Measurements from ENCODE around the gene ZNF570. TPM values are rescaled to one million over a fixed set of nuclear protein-coding genes. Genes with fewer than 3 reads are reported as not detected.

Gene ZNF570
- total and polyA plus RNA-seq, 2 donors (not counting 3 experiments of a cell fraction or from before 2014, with no cell fraction given) = 1.0 to 5.0 TPM

- intact Hi-C loops (cut with micrococcal nuclease) = loop anchor here (2.0 to 5.0 kb wide), 5 partner anchors 40 to 695 kb away; partner anchors contain the start of genes ZFP30, ZNF527, ZNF585B and ZNF793
Observed at GRCh38 chr19:37466798-37467607, 2.2 kb upstream of the ZNF570 start, which contains the start of gene ZNF569. Gene ZNF569 (minus strand): TSS chr19:37467444. CDS start chr19:37444921, 22,523 bp downstream.

More at GRCh38 chr19:37466798-37467607, 2.2 kb upstream of the ZNF570 start, which contains the start of gene ZNF569:
- Histone ChIP-seq H2AFZ (ENCODE audit: low read depth, low read length) (peak within 1 kb of the TSS; percentile 100), H3K9ac (replicated peaks; ENCODE audit: extremely low read depth, insufficient read depth, low read length) (peak within 1 kb of the TSS; percentile 75), H3K27ac (ENCODE audit: insufficient read depth, low read depth, low read length) (peak within 1 kb of the TSS; percentile 40), H3K79me2 (ENCODE audit: control insufficient read depth, insufficient read depth, low read length) (peaks cover 2% of the 10 kb centered on the region), H3K9me1 (replicated peaks; ENCODE audit: control insufficient read depth, extremely low read depth, insufficient read depth, low read length) (no peaks in the 10 kb centered on the region), H3K9me3 (replicated peaks; ENCODE audit: control insufficient read depth, insufficient read depth, low read length) (no peaks in the 10 kb centered on the region), H3K4me2 (ENCODE audit: insufficient read depth, low read length) (peak within 1 kb of the TSS; percentile 30), H3K4me1 (ENCODE audit: control insufficient read depth, extremely low read depth, insufficient read depth, low read length) (peaks cover 5% of the 10 kb centered on the region), H3K36me3 (ENCODE audit: control insufficient read depth in 2 of 2, extremely low read depth in 1 of 2, insufficient read depth in 2 of 2, low read length in 2 of 2) (peaks cover 0 to 2% of the 10 kb centered on the region in 2 experiments), H3K4me3 (replicated peaks in 1 of 3; ENCODE audit: insufficient read depth in 1 of 3, low read depth in 1 of 3, low read length in 3 of 3) (peak within 1 kb of the TSS; percentile 59 to 77 (median 59)), H3K27me3 (ENCODE audit: control insufficient read depth in 2 of 2, insufficient read depth in 2 of 2, low read length in 2 of 2) (no peaks in the 10 kb centered on the region), H4K20me1 (replicated peaks; ENCODE audit: control insufficient read depth, extremely low read depth, insufficient read depth, low read length) (no peaks in the 10 kb centered on the region)
- POLR2A ChIA-PET = interaction anchor here (0.8 to 2.0 kb wide), 2 partner anchors 96 to 132 kb away, joined by 4 read pairs; partner anchors contain the start of gene ZNF527
- peak; percentile 93 for DNase-seq (ENCODE audit: low read depth, low spot score)
- BruUV-seq (replicated peaks) = no TSS peak
- dilution Hi-C loops (cut with MboI; ENCODE audit: extremely low pct_ligation_motif_present, low sequenced_read_pairs) = no loop called here
- peak; percentile 94 for FAIRE-seq
- CTCF ChIA-PET = interaction anchor here (0.6 to 1.6 kb wide), 3 partner anchors 96 to 150 kb away, joined by 3 to 4 read pairs (median 4); partner anchors contain the start of genes ZNF527, ZNF540 and ZNF571
- no peak for TF ChIP-seq GATA2 (IDR thresholded peaks at IDR 0.05; ENCODE audit: insufficient read depth, insufficient read length, low read depth, low read length)
- TF ChIP-seq MYC (IDR thresholded peaks at IDR 0.05; ENCODE audit: low read depth, low read length) = no peak
- no peak for TF ChIP-seq FOS (IDR thresholded peaks at IDR 0.05; ENCODE audit: borderline replicate concordance, insufficient read depth, low read length)
- TF ChIP-seq POLR2AphosphoS5 (IDR thresholded peaks at IDR 0.05; ENCODE audit: insufficient read depth, low read depth, low read length) = peak; percentile 17
- TF ChIP-seq, protein P1, sequence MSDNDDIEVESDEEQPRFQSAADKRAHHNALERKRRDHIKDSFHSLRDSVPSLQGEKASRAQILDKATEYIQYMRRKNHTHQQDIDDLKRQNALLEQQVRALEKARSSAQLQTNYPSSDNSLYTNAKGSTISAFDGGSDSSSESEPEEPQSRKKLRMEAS (IDR thresholded peaks at IDR 0.05; ENCODE audit: insufficient read depth, insufficient read length) = no peak
- no peak for TF ChIP-seq CTCF (IDR thresholded peaks at IDR 0.05; ENCODE audit: extremely low read depth in 1 of 2, insufficient read depth in 1 of 2, low read depth in 1 of 2, low read length in 2 of 2)
- TF ChIP-seq POLR2A (IDR thresholded peaks at IDR 0.05; ENCODE audit: low read depth, low read length) = peak; percentile 73
